WTC11 (cell line): ENCODE results near the gene APOA4. TPM values are rescaled to one million over a fixed set of nuclear protein-coding genes. Genes with fewer than 3 reads are reported as not detected.
A peak's percentile ranks its signal among the peaks of the same experiment; 100 is the strongest.

Experiments
- ATAC-seq: fragments of 200-7000 bp; cut with Tn5 transposase; 2 replicates; pipeline ENCODE4 v1.10.0; 2021; ENCODE audit warnings: mild to moderate bottlenecking, moderate library complexity
- CTCF ChIA-PET: fragments of 300-600 bp; sonication (Branson Sonifier 250); formaldehyde crosslinking; loops from one replicate; lab custom pipeline; 2021; ENCODE audit warnings: antibody characterized with exemption; lab: Charles Lee
- POLR2A ChIA-PET: fragments of 350-600 bp; sonication (Branson Sonifier 250); formaldehyde crosslinking; loops from one replicate; lab custom pipeline; 2021; ENCODE audit warnings: antibody characterized with exemption; lab: Charles Lee
- DNase-seq: peaks from one replicate; pipeline ENCODE4 v3.0.0; 2021; ENCODE audit warnings: low spot score
- H3K27ac Mint-ChIP-seq: 2 replicates; pipeline ENCODE4 v1.8.0; 2021; ENCODE audit warnings: mixed read lengths
- H3K27me3 Mint-ChIP-seq: 2 replicates; pipeline ENCODE4 v1.8.0; 2021; ENCODE audit warnings: low read depth, mild to moderate bottlenecking, moderate library complexity, mixed read lengths
- H3K36me3 Mint-ChIP-seq: 2 replicates; pipeline ENCODE4 v1.8.0; 2021; ENCODE audit warnings: mixed read lengths
- H3K4me1 Mint-ChIP-seq: 2 replicates; pipeline ENCODE4 v1.8.0; 2022; ENCODE audit warnings: mixed read lengths
- H3K4me3 Mint-ChIP-seq: 2 replicates; pipeline ENCODE4 v1.8.0; 2021; ENCODE audit warnings: mild to moderate bottlenecking, moderate library complexity, mixed read lengths
- H3K9me3 Mint-ChIP-seq: 2 replicates; pipeline ENCODE4 v1.8.0; 2021; ENCODE audit warnings: mixed read lengths
- CREB1 ChIP-seq: sonication (generic); formaldehyde crosslinking; IDR thresholded peaks from 2 replicates; pipeline ENCODE4 v1.8.0; 2023; ENCODE audit warnings: mild to moderate bottlenecking, missing genetic modification reagents
- CREM ChIP-seq: sonication (generic); formaldehyde crosslinking; IDR thresholded peaks from 2 replicates; pipeline ENCODE4 v1.8.1; 2022; ENCODE audit warnings: mild to moderate bottlenecking, missing genetic modification reagents, moderate library complexity
- FOXP1 ChIP-seq: sonication (generic); formaldehyde crosslinking; IDR thresholded peaks from 2 replicates; pipeline ENCODE4 v1.8.0; 2022; ENCODE audit warnings: missing genetic modification reagents, mild to moderate bottlenecking, moderate library complexity, borderline replicate concordance
- GABPB1 ChIP-seq: sonication (generic); formaldehyde crosslinking; IDR thresholded peaks from 2 replicates; pipeline ENCODE4 v1.8.1; 2023; ENCODE audit warnings: mild to moderate bottlenecking, missing genetic modification reagents
- IRF2 ChIP-seq: sonication (generic); formaldehyde crosslinking; IDR thresholded peaks from 2 replicates; pipeline ENCODE4 v1.8.0; 2022; ENCODE audit warnings: low read depth, missing genetic modification reagents, borderline replicate concordance
- NFATC4 ChIP-seq: fragments of 250-450 bp; sonication (Bioruptor Pico); IDR thresholded peaks from 2 replicates; pipeline ENCODE4 v1.9.0; 2021; ENCODE audit warnings: mild to moderate bottlenecking
- NFE2L1 ChIP-seq: sonication (generic); formaldehyde crosslinking; IDR thresholded peaks from 2 replicates; pipeline ENCODE4 v1.8.1; 2023; ENCODE audit warnings: missing genetic modification reagents
- NR3C1 ChIP-seq: sonication (generic); formaldehyde crosslinking; conservative IDR thresholded peaks from 2 replicates; pipeline ENCODE4 v1.8.1; 2023; ENCODE audit warnings: low read depth, mild to moderate bottlenecking, missing genetic modification reagents
- OVOL2 ChIP-seq: fragments of 250-450 bp; sonication (Bioruptor Pico); IDR thresholded peaks from 2 replicates; pipeline ENCODE4 v1.9.0; 2021; ENCODE audit warnings: mild to moderate bottlenecking, borderline replicate concordance
- RELA ChIP-seq: sonication (generic); formaldehyde crosslinking; IDR thresholded peaks from 2 replicates; pipeline ENCODE4 v1.8.1; 2022; ENCODE audit warnings: missing genetic modification reagents, mild to moderate bottlenecking, borderline replicate concordance
- TCF7 ChIP-seq: sonication (generic); formaldehyde crosslinking; IDR thresholded peaks from 2 replicates; pipeline ENCODE4 v1.8.0; 2022; ENCODE audit warnings: mild to moderate bottlenecking, low read depth, missing genetic modification reagents, moderate library complexity
- total RNA-seq: library from RNA; stranded (reverse); gene quantifications from 3 replicates; pipeline ENCODE4 v1.2.3, GENCODE V29; 2021
- TF ChIP-seq, protein P1 (sequence below): sonication (generic); formaldehyde crosslinking; IDR thresholded peaks from 2 replicates; pipeline ENCODE4 v1.8.1; 2023; ENCODE audit warnings: mild to moderate bottlenecking, missing genetic modification reagents
- TF ChIP-seq, protein P2 (sequence below): sonication (generic); formaldehyde crosslinking; IDR thresholded peaks from 2 replicates; pipeline ENCODE4 v1.8.0; 2022; ENCODE audit warnings: mild to moderate bottlenecking, missing genetic modification reagents
- TF ChIP-seq, protein P3 (sequence below): sonication (generic); formaldehyde crosslinking; IDR thresholded peaks from 2 replicates; pipeline ENCODE4 v1.8.1; 2022; ENCODE audit warnings: mild to moderate bottlenecking, missing genetic modification reagents, moderate library complexity, borderline replicate concordance
- TF ChIP-seq, protein P4 (sequence below): sonication (generic); formaldehyde crosslinking; IDR thresholded peaks from 2 replicates; pipeline ENCODE4 v1.8.1; 2023; ENCODE audit warnings: mild to moderate bottlenecking, missing genetic modification reagents, borderline replicate concordance
- TF ChIP-seq, protein P5 (sequence below): fragments of 250-450 bp; sonication (Bioruptor Pico); conservative IDR thresholded peaks from 2 replicates; pipeline ENCODE4 v1.9.0; 2021; ENCODE audit warnings: mild to moderate bottlenecking
- TF ChIP-seq, protein P6 (sequence below): sonication (generic); formaldehyde crosslinking; IDR thresholded peaks from 2 replicates; pipeline ENCODE4 v1.8.1; 2023; ENCODE audit warnings: mild to moderate bottlenecking, missing genetic modification reagents

Gene APOA4
- total RNA-seq, 1 experiment from 2014 or later = not detected

DNA sequence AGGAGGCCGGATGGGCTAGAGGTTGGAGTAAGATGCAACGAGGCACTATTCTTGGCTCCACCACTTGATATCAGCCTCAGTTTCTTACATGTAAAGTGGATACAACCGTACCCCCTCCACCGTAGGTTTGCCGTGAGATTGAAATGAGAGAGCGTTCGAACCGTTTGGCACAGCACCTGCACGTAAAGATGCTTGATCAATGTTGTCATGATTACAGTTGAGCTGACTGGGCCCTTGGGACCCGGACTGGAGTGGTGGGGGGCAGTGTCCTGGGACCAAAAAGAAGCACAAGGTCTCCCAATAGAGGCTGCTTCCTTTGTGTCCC is 10.3 kb upstream of the APOA4 start:
- Mint-ChIP-seq H3K9me3 (peaks cover 3% of the 10 kb centered on the region; the same call in 1 of the 2 replicates), H3K36me3 (no peaks in the 10 kb centered on the region), H3K4me1 (peaks cover 13% of the 10 kb centered on the region), H3K4me3 (no peak overlapping the region), H3K27me3 (peaks cover 11% of the 10 kb centered on the region), H3K27ac (no peak overlapping the region)
- TF ChIP-seq NFATC4 (no peak), TCF7 (CRISPR knock-in tag) (no peak)
- DNase-seq (no peak), ATAC-seq (no peak)
- POLR2A ChIA-PET = no interaction called here
- CTCF ChIA-PET = interaction anchor here (6.0 kb wide), 1 partner anchor 43 kb away, joined by 358 read pairs; the partner anchor contains the start of genes APOA5 and ZPR1

DNA sequence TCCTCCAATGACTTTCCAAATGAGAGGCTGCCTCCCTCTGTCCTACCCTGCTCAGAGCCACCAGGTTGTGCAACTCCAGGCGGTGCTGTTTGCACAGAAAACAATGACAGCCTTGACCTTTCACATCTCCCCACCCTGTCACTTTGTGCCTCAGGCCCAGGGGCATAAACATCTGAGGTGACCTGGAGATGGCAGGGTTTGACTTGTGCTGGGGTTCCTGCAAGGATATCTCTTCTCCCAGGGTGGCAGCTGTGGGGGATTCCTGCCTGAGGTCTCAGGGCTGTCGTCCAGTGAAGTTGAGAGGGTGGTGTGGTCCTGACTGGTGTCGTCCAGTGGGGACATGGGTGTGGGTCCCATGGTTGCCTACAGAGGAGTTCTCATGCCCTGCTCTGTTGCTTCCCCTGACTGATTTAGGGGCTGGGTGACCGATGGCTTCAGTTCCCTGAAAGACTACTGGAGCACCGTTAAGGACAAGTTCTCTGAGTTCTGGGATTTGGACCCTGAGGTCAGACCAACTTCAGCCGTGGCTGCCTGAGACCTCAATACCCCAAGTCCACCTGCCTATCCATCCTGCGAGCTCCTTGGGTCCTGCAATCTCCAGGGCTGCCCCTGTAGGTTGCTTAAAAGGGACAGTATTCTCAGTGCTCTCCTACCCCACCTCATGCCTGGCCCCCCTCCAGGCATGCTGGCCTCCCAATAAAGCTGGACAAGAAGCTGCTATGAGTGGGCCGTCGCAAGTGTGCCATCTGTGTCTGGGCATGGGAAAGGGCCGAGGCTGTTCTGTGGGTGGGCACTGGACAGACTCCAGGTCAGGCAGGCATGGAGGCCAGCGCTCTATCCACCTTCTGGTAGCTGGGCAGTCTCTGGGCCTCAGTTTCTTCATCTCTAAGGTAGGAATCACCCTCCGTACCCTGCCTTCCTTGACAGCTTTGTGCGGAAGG is 9.5 kb upstream of the APOA4 start:
- ATAC-seq (no peak), DNase-seq (no peak)
- ChIA-PET POLR2A (no interaction called here), CTCF (interaction anchor here (1.0 to 6.0 kb wide), 2 partner anchors 41 to 42 kb away, joined by 6 to 358 read pairs; partner anchors contain the start of genes APOA5 and ZPR1)
- Mint-ChIP-seq H3K4me1 (peaks cover 10% of the 10 kb centered on the region), H3K4me3 (no peak overlapping the region), H3K27me3 (peaks cover 11% of the 10 kb centered on the region), H3K36me3 (no peaks in the 10 kb centered on the region), H3K9me3 (peaks cover 3% of the 10 kb centered on the region; the same call in 1 of the 2 replicates), H3K27ac (no peak overlapping the region)
- TF ChIP-seq OVOL2 (no peak), NR3C1 (CRISPR knock-in tag) (no peak), GABPB1 (CRISPR knock-in tag) (peak; percentile 89), CREM (CRISPR knock-in tag) (no peak), CREB1 (CRISPR knock-in tag) (no peak), FOXP1 (no peak)
- TF ChIP-seq, protein P1, sequence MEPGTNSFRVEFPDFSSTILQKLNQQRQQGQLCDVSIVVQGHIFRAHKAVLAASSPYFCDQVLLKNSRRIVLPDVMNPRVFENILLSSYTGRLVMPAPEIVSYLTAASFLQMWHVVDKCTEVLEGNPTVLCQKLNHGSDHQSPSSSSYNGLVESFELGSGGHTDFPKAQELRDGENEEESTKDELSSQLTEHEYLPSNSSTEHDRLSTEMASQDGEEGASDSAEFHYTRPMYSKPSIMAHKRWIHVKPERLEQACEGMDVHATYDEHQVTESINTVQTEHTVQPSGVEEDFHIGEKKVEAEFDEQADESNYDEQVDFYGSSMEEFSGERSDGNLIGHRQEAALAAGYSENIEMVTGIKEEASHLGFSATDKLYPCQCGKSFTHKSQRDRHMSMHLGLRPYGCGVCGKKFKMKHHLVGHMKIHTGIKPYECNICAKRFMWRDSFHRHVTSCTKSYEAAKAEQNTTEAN = no peak
- TF ChIP-seq, protein P2, sequence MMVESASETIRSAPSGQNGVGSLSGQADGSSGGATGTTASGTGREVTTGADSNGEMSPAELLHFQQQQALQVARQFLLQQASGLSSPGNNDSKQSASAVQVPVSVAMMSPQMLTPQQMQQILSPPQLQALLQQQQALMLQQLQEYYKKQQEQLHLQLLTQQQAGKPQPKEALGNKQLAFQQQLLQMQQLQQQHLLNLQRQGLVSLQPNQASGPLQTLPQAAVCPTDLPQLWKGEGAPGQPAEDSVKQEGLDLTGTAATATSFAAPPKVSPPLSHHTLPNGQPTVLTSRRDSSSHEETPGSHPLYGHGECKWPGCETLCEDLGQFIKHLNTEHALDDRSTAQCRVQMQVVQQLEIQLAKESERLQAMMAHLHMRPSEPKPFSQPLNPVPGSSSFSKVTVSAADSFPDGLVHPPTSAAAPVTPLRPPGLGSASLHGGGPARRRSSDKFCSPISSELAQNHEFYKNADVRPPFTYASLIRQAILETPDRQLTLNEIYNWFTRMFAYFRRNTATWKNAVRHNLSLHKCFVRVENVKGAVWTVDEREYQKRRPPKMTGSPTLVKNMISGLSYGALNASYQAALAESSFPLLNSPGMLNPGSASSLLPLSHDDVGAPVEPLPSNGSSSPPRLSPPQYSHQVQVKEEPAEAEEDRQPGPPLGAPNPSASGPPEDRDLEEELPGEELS (CRISPR knock-in tag) = no peak

DNA sequence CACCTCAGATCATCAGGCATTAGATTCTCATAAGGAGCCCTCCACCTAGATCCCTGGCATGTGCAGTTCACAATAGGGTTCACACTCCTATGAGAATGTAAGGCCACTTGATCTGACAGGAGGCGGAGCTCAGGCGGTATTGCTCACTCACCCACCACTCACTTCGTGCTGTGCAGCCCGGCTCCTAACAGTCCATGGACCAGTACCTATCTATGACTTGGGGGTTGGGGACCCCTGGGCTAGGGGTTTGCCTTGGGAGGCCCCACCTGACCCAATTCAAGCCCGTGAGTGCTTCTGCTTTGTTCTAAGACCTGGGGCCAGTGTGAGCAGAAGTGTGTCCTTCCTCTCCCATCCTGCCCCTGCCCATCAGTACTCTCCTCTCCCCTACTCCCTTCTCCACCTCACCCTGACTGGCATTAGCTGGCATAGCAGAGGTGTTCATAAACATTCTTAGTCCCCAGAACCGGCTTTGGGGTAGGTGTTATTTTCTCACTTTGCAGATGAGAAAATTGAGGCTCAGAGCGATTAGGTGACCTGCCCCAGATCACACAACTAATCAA is 8.8 kb upstream of the APOA4 start:
- CTCF ChIA-PET = interaction anchor here (1.0 kb wide), 1 partner anchor 41 kb away, joined by 6 read pairs; the partner anchor contains the start of gene APOA5
- no peak for DNase-seq
- H3K27ac Mint-ChIP-seq = no peak overlapping the region
- TF ChIP-seq, protein P3, sequence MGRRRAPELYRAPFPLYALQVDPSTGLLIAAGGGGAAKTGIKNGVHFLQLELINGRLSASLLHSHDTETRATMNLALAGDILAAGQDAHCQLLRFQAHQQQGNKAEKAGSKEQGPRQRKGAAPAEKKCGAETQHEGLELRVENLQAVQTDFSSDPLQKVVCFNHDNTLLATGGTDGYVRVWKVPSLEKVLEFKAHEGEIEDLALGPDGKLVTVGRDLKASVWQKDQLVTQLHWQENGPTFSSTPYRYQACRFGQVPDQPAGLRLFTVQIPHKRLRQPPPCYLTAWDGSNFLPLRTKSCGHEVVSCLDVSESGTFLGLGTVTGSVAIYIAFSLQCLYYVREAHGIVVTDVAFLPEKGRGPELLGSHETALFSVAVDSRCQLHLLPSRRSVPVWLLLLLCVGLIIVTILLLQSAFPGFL (CRISPR knock-in tag) = no peak
- TF ChIP-seq, protein P4, sequence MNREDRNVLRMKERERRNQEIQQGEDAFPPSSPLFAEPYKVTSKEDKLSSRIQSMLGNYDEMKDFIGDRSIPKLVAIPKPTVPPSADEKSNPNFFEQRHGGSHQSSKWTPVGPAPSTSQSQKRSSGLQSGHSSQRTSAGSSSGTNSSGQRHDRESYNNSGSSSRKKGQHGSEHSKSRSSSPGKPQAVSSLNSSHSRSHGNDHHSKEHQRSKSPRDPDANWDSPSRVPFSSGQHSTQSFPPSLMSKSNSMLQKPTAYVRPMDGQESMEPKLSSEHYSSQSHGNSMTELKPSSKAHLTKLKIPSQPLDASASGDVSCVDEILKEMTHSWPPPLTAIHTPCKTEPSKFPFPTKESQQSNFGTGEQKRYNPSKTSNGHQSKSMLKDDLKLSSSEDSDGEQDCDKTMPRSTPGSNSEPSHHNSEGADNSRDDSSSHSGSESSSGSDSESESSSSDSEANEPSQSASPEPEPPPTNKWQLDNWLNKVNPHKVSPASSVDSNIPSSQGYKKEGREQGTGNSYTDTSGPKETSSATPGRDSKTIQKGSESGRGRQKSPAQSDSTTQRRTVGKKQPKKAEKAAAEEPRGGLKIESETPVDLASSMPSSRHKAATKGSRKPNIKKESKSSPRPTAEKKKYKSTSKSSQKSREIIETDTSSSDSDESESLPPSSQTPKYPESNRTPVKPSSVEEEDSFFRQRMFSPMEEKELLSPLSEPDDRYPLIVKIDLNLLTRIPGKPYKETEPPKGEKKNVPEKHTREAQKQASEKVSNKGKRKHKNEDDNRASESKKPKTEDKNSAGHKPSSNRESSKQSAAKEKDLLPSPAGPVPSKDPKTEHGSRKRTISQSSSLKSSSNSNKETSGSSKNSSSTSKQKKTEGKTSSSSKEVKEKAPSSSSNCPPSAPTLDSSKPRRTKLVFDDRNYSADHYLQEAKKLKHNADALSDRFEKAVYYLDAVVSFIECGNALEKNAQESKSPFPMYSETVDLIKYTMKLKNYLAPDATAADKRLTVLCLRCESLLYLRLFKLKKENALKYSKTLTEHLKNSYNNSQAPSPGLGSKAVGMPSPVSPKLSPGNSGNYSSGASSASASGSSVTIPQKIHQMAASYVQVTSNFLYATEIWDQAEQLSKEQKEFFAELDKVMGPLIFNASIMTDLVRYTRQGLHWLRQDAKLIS (CRISPR knock-in tag) = no peak
- TF ChIP-seq NFE2L1 (CRISPR knock-in tag) (no peak), IRF2 (CRISPR knock-in tag) (no peak), CREB1 (CRISPR knock-in tag) (no peak), RELA (no peak)
- TF ChIP-seq, protein P5, sequence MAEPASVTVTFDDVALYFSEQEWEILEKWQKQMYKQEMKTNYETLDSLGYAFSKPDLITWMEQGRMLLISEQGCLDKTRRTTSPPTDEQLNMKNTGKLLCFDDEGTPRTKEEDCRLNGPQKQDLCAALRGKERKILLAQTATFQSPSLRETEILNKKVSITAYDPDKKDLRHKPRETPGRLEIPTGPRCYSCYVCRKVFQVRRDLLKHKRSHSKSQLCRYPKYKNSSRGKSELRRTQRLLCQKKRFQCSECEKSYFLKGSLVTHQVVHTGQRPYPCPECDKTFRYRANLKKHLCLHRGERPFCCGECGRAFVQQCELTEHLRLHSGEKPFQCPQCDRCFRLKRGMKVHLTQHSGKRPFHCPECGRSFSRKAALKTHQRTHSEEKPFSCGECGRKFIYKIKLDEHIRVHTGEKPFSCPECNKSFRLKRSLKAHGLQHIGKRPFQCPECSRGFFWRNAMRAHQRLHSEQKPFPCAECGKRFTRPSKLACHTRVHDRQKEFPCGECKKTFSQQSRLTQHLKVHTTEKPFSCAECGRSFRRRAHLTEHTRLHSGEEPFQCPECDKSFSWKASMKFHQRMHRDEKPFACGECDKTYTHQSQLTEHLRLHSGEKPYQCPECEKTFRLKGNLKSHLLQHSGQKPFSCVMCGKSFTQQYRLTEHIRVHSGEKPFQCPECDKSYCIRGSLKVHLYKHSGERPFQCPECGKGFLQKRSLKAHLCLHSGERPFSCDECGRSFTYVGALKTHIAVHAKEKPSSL (CRISPR knock-in tag) = no peak
- TF ChIP-seq, protein P6, sequence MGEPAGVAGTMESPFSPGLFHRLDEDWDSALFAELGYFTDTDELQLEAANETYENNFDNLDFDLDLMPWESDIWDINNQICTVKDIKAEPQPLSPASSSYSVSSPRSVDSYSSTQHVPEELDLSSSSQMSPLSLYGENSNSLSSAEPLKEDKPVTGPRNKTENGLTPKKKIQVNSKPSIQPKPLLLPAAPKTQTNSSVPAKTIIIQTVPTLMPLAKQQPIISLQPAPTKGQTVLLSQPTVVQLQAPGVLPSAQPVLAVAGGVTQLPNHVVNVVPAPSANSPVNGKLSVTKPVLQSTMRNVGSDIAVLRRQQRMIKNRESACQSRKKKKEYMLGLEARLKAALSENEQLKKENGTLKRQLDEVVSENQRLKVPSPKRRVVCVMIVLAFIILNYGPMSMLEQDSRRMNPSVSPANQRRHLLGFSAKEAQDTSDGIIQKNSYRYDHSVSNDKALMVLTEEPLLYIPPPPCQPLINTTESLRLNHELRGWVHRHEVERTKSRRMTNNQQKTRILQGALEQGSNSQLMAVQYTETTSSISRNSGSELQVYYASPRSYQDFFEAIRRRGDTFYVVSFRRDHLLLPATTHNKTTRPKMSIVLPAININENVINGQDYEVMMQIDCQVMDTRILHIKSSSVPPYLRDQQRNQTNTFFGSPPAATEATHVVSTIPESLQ (CRISPR knock-in tag) = no peak

More for the DNA sequence above, 8.8 kb upstream of the APOA4 start:
- Mint-ChIP-seq H3K4me3 (no peak overlapping the region), H3K36me3 (no peaks in the 10 kb centered on the region), H3K4me1 (peaks cover 8% of the 10 kb centered on the region), H3K27me3 (peaks cover 11% of the 10 kb centered on the region), H3K9me3 (peaks cover 3% of the 10 kb centered on the region; the same call in 1 of the 2 replicates)
- POLR2A ChIA-PET = no interaction called here
- no peak for ATAC-seq
